Cardiac muscle cell (in vitro differentiated cells and primary cell): ENCODE results near the gene PUS7L. TPM values are rescaled to one million over a fixed set of nuclear protein-coding genes. Genes with fewer than 3 reads are reported as not detected.
A peak's percentile ranks its signal among the peaks of the same experiment; 100 is the strongest.
"Not testable (repeated sequence)": the region's sequence is repeated elsewhere in the genome, so short reads cannot be mapped to it uniquely, and the experiment has no call there.

ENCODE experiments used
- DNase-seq, 2 donors: peaks; one replicate each; pipeline versions ENCODE4 v3.0.0 to v3.0.0-alpha.2; 2010 to 2017; ENCODE audit warnings: low read depth in 1 of 2, low spot score in 1 of 2
- H3K27ac ChIP-seq: fragments of 200-600 bp; sonication (generic); 2 replicates; pipeline ENCODE4 v1.5.1; 2016
- H3K27me3 ChIP-seq: fragments of 200-600 bp; sonication (generic); 2 replicates; pipeline ENCODE4 v1.6.0; 2016; ENCODE audit warnings: control low read depth
- H3K36me3 ChIP-seq: fragments of 200-600 bp; sonication (generic); 2 replicates; pipeline ENCODE4 v1.5.1; 2016; ENCODE audit warnings: control low read depth
- H3K4me1 ChIP-seq: fragments of 200-600 bp; sonication (generic); 2 replicates; pipeline ENCODE4 v1.8.1; 2017; ENCODE audit warnings: low read depth, mild to moderate bottlenecking, mixed run types
- H3K4me3 ChIP-seq: fragments of 200-600 bp; sonication (generic); 2 replicates; pipeline ENCODE4 v1.5.1; 2016; ENCODE audit warnings: mild to moderate bottlenecking
- H3K9me3 ChIP-seq: fragments of 200-600 bp; sonication (generic); 2 replicates; pipeline ENCODE4 v1.5.1; 2017; ENCODE audit warnings: low read depth, mild to moderate bottlenecking, control low read depth
- CTCF ChIP-seq: IDR thresholded peaks from 2 replicates; pipeline ENCODE4 v1.5.1; 2012; ENCODE audit warnings: low read depth, mild to moderate bottlenecking, low read length
- polyA plus RNA-seq: library from polyadenylated mRNA; unstranded; fragments of >200 nt; fragmentation: Nextera tagmentation; extraction: Ambion mirVana; gene quantifications from 2 replicates; pipeline ENCODE4 v1.2.1, GENCODE V29; 2016
- total RNA-seq: library from RNA; depleted of rRNA; stranded (reverse); fragments of >200 nt; gene quantifications from 2 replicates; pipeline ENCODE4 v1.2.3, GENCODE V29; 2016

Gene PUS7L
- total and polyA plus RNA-seq, 2 experiments from 2014 or later: 1.1 TPM; not detected in 1

- Histone ChIP-seq H3K4me1 (no peaks in the 10 kb centered on the region), H3K36me3 (no peaks in the 10 kb centered on the region), H3K27me3 (no peaks in the 10 kb centered on the region), H3K27ac (no peak overlapping the region), H3K9me3 (no peaks in the 10 kb centered on the region), H3K4me3 (no peak overlapping the region)
- DNase-seq: no peak
- no peak for TF ChIP-seq CTCF
These were observed 1.8 kb upstream of the PUS7L start for GRCh38 chr12:43760396-43760795.

- peak in 1 of 2 donors; percentile 46 for DNase-seq
These were observed 303 bp downstream of the PUS7L start for GRCh38 chr12:43758247-43758727.

GRCh38 chr12:43754015-43754414 lies 4.6 kb downstream of the PUS7L start:
- TF ChIP-seq CTCF: no peak
- no peak for DNase-seq
- Histone ChIP-seq H3K9me3 (no peaks in the 10 kb centered on the region), H3K27ac (no peak overlapping the region), H3K36me3 (no peaks in the 10 kb centered on the region), H3K4me1 (no peaks in the 10 kb centered on the region), H3K4me3 (no peak overlapping the region), H3K27me3 (no peaks in the 10 kb centered on the region)

More at GRCh38 chr12:43758247-43758727, 303 bp downstream of the PUS7L start:
- no peaks in the 10 kb centered on the region for H3K9me3 ChIP-seq
- H3K36me3 ChIP-seq: no peaks in the 10 kb centered on the region
- no peak overlapping the region for H3K27ac ChIP-seq
- TF ChIP-seq CTCF: no peak
- H3K27me3 ChIP-seq: no peaks in the 10 kb centered on the region
- no peaks in the 10 kb centered on the region for H3K4me1 ChIP-seq
- H3K4me3 ChIP-seq: no peak overlapping the region

- not testable (repeated sequence) for H3K4me1 ChIP-seq, H3K9me3 ChIP-seq, H3K27me3 ChIP-seq, DNase-seq, H3K36me3 ChIP-seq, H3K27ac ChIP-seq, H3K4me3 ChIP-seq
These were observed 7.2 kb downstream of the PUS7L start for GRCh38 chr12:43751360-43751759.

GRCh38 chr12:43750814-43751213 lies 7.8 kb downstream of the PUS7L start:
- Histone ChIP-seq H3K9me3 (no peaks in the 10 kb centered on the region), H3K4me3 (no peak overlapping the region), H3K36me3 (no peaks in the 10 kb centered on the region), H3K27me3 (no peaks in the 10 kb centered on the region), H3K27ac (no peak overlapping the region), H3K4me1 (no peaks in the 10 kb centered on the region)
- TF ChIP-seq CTCF: no peak
- no peak for DNase-seq

- Histone ChIP-seq H3K27ac (no peak overlapping the region), H3K4me3 (no peak overlapping the region), H3K4me1 (no peaks in the 10 kb centered on the region), H3K9me3 (no peaks in the 10 kb centered on the region), H3K27me3 (no peaks in the 10 kb centered on the region), H3K36me3 (no peaks in the 10 kb centered on the region)
- no peak for TF ChIP-seq CTCF
- no peak for DNase-seq
These were observed 9.6 kb downstream of the PUS7L start for GRCh38 chr12:43749016-43749415.
